Suprapubic skin (tissue), 4 donors: ENCODE data around the gene SLC12A8. TPM values are rescaled to one million over a fixed set of nuclear protein-coding genes. Genes with fewer than 3 reads are reported as not detected.

Source experiments
- DNase-seq, 2 donors: peaks; one replicate each; pipeline ENCODE4 v3.0.0-alpha.2; 2019; ENCODE audit warnings: low spot score in 2 of 2
- H3K27ac ChIP-seq: fragments of 200-600 bp; sonication (generic); one replicate; pipeline ENCODE4 v1.5.1; 2019
- H3K27me3 ChIP-seq: fragments of 200-600 bp; sonication (generic); one replicate; pipeline ENCODE4 v1.5.1; 2019
- H3K36me3 ChIP-seq: fragments of 200-600 bp; sonication (generic); one replicate; pipeline ENCODE4 v1.5.1; 2019
- H3K4me1 ChIP-seq: fragments of 200-600 bp; sonication (generic); one replicate; pipeline ENCODE4 v1.5.1; 2019
- H3K4me3 ChIP-seq: fragments of 200-600 bp; sonication (generic); one replicate; pipeline ENCODE4 v1.5.1; 2019; ENCODE audit warnings: mild to moderate bottlenecking
- H3K9me3 ChIP-seq: fragments of 200-600 bp; sonication (generic); one replicate; pipeline ENCODE4 v1.5.1; 2019
- CTCF ChIP-seq, 2 donors: fragments of 200-600 bp in 1 of 2; fragments of 450-650 bp in 1 of 2; sonication (generic) in 1 of 2; IDR thresholded peaks; one replicate each; pipeline ENCODE4 v1.5.1; 2016 to 2019; ENCODE audit warnings: antibody characterized with exemption in 2 of 2, mild to moderate bottlenecking in 1 of 2, moderate library complexity in 1 of 2
- EP300 ChIP-seq: sonication (generic); formaldehyde crosslinking; IDR thresholded peaks from one replicate; pipeline ENCODE4 v1.6.1; 2017; ENCODE audit warnings: antibody characterized with exemption
- POLR2A ChIP-seq, 2 donors: fragments of 450-650 bp; IDR thresholded peaks; one replicate each; pipeline ENCODE4 v1.6.1; 2017; ENCODE audit warnings: antibody characterized with exemption in 2 of 2, mild to moderate bottlenecking in 2 of 2, moderate library complexity in 2 of 2
- POLR2AphosphoS5 ChIP-seq, 3 donors: sonication (generic); formaldehyde crosslinking; IDR thresholded peaks; one replicate each; pipeline ENCODE4 v1.6.1; 2017; ENCODE audit warnings: antibody characterized with exemption in 3 of 3
- WGBS: methylation state at CpG from one replicate; pipeline ENCODE4 v1.1.5; 2018; 5-methylcytosine and 5-hydroxymethylcytosine counted together
- total RNA-seq, 4 donors: library from RNA; depleted of rRNA; stranded (reverse); fragments of >200 nt; gene quantifications; one replicate each; pipeline ENCODE4 v1.1.0, GENCODE V29; 2016

The SLC12A8 gene
- total RNA-seq, 4 donors from 2014 or later: 2.5 to 5.8 (median 4.4) TPM

- Histone ChIP-seq H3K4me1 (peaks cover 16% of the 10 kb centered on the region), H3K27me3 (no peaks in the 10 kb centered on the region), H3K4me3 (no peak overlapping the region), H3K36me3 (no peaks in the 10 kb centered on the region), H3K27ac (no peak overlapping the region), H3K9me3 (no peaks in the 10 kb centered on the region)
- 65% methylated on average over 7 of the region's 7 CpGs for WGBS
- DNase-seq: no peak
- TF ChIP-seq POLR2A (IDR thresholded peaks at IDR 0.05) (no peak), EP300 (no peak), CTCF (IDR thresholded peaks at IDR 0.05) (no peak), POLR2AphosphoS5 (IDR thresholded peaks at IDR 0.05) (no peak)
Observed at GRCh38 chr3:125156456-125156855, 56.1 kb downstream of the SLC12A8 start.

- WGBS: 91% methylated on average over 17 of the region's 17 CpGs
Observed at GRCh38 chr3:125154800-125155269, 57.7 kb downstream of the SLC12A8 start.

GRCh38 chr3:125154110-125154509 is 58.4 kb downstream of the SLC12A8 start:
- TF ChIP-seq POLR2AphosphoS5 (IDR thresholded peaks at IDR 0.05) (no peak), EP300 (no peak), CTCF (IDR thresholded peaks at IDR 0.05) (no peak), POLR2A (IDR thresholded peaks at IDR 0.05) (no peak)
- WGBS: 100% methylated on average over 3 of the region's 3 CpGs
- Histone ChIP-seq H3K27me3 (no peaks in the 10 kb centered on the region), H3K9me3 (no peaks in the 10 kb centered on the region), H3K36me3 (no peaks in the 10 kb centered on the region), H3K4me3 (no peak overlapping the region), H3K4me1 (peaks cover 11% of the 10 kb centered on the region), H3K27ac (no peak overlapping the region)
- DNase-seq: peak in 1 of 2 donors; percentile 47

More at GRCh38 chr3:125154800-125155269, 57.7 kb downstream of the SLC12A8 start:
- peak in 1 of 2 donors; percentile 60 for DNase-seq
- Histone ChIP-seq H3K9me3 (no peaks in the 10 kb centered on the region), H3K27me3 (no peaks in the 10 kb centered on the region), H3K4me1 (peaks cover 7% of the 10 kb centered on the region), H3K27ac (no peak overlapping the region), H3K4me3 (peak overlapping the region; percentile 1), H3K36me3 (no peaks in the 10 kb centered on the region)
- TF ChIP-seq CTCF (IDR thresholded peaks at IDR 0.05) (no peak), EP300 (no peak), POLR2AphosphoS5 (IDR thresholded peaks at IDR 0.05) (no peak), POLR2A (IDR thresholded peaks at IDR 0.05) (no peak)

GRCh38 chr3:125152951-125153350 is 59.6 kb downstream of the SLC12A8 start:
- Histone ChIP-seq H3K9me3 (no peaks in the 10 kb centered on the region), H3K4me3 (no peak overlapping the region), H3K27ac (no peak overlapping the region), H3K27me3 (no peaks in the 10 kb centered on the region), H3K36me3 (no peaks in the 10 kb centered on the region), H3K4me1 (peaks cover 23% of the 10 kb centered on the region)
- TF ChIP-seq CTCF (IDR thresholded peaks at IDR 0.05) (no peak), EP300 (no peak), POLR2AphosphoS5 (IDR thresholded peaks at IDR 0.05) (no peak), POLR2A (IDR thresholded peaks at IDR 0.05) (no peak)
- WGBS: 77% methylated on average over 10 of the region's 10 CpGs
- DNase-seq: peak in 1 of 2 donors; percentile 16

- no peaks in the 10 kb centered on the region for H3K9me3 ChIP-seq
- no peaks in the 10 kb centered on the region for H3K36me3 ChIP-seq
- H3K4me3 ChIP-seq: no peak overlapping the region
- DNase-seq: no peak
- peaks cover 29% of the 10 kb centered on the region for H3K4me1 ChIP-seq
- 91% methylated on average over 1 of the region's 1 CpG for WGBS
- no peak overlapping the region for H3K27ac ChIP-seq
- H3K27me3 ChIP-seq: no peaks in the 10 kb centered on the region
- TF ChIP-seq CTCF (IDR thresholded peaks at IDR 0.05) (no peak), POLR2A (IDR thresholded peaks at IDR 0.05) (no peak), EP300 (no peak), POLR2AphosphoS5 (IDR thresholded peaks at IDR 0.05) (no peak)
Observed at GRCh38 chr3:125151916-125152315, 60.6 kb downstream of the SLC12A8 start.
